Measurements from ENCODE around the gene FAM219A. TPM values are rescaled to one million over a fixed set of nuclear protein-coding genes. Genes with fewer than 3 reads are reported as not detected.
"Not testable (repeated sequence)": the region's sequence is repeated elsewhere in the genome, so short reads cannot be mapped to it uniquely, and the experiment has no call there.

The FAM219A gene
- total RNA-seq, 1 donor from 2014 or later, result 16.5 TPM

- Mint-ChIP-seq H3K9me3 (no peaks in the 10 kb centered on the region), H3K27ac (no peak overlapping the region), H3K36me3 (ENCODE audit: low read depth) (no peaks in the 10 kb centered on the region), H3K4me1 (ENCODE audit: low read depth) (peaks cover 4% of the 10 kb centered on the region), H3K4me3 (no peak overlapping the region), H3K27me3 (ENCODE audit: insufficient read depth) (peaks cover 9% of the 10 kb centered on the region)
- intact Hi-C loops (cut with micrococcal nuclease), result no loop called here
- DNase-seq (ENCODE audit: low spot score), result no peak
These were observed 40.2 kb upstream of the FAM219A start for GRCh38 chr9:34498553-34498952.

- H3K27ac Mint-ChIP-seq, result no peak overlapping the region
- H3K36me3 Mint-ChIP-seq (ENCODE audit: low read depth), result no peaks in the 10 kb centered on the region
- no peak overlapping the region for H3K4me3 Mint-ChIP-seq
- DNase-seq (ENCODE audit: low spot score), result no peak
- H3K4me1 Mint-ChIP-seq (ENCODE audit: low read depth), result peaks cover 4% of the 10 kb centered on the region
- H3K27me3 Mint-ChIP-seq (ENCODE audit: insufficient read depth), result peaks cover 9% of the 10 kb centered on the region
- no peaks in the 10 kb centered on the region for H3K9me3 Mint-ChIP-seq
- intact Hi-C loops (cut with micrococcal nuclease), result no loop called here
These were observed 37.9 kb upstream of the FAM219A start for GRCh38 chr9:34496149-34496712.

- DNase-seq (ENCODE audit: low spot score), result peak; percentile 8
- H3K36me3 Mint-ChIP-seq (ENCODE audit: low read depth), result no peaks in the 10 kb centered on the region
- H3K27ac Mint-ChIP-seq, result no peak overlapping the region
- intact Hi-C loops (cut with micrococcal nuclease), result no loop called here
- H3K9me3 Mint-ChIP-seq, result no peaks in the 10 kb centered on the region
- H3K27me3 Mint-ChIP-seq (ENCODE audit: insufficient read depth), result peaks cover 3% of the 10 kb centered on the region
- H3K4me1 Mint-ChIP-seq (ENCODE audit: low read depth), result no peaks in the 10 kb centered on the region
- H3K4me3 Mint-ChIP-seq, result no peak overlapping the region
These were observed 35.7 kb upstream of the FAM219A start for GRCh38 chr9:34493972-34494535.

GRCh38 chr9:34492051-34492450 is 33.7 kb upstream of the FAM219A start:
- Mint-ChIP-seq H3K27ac (no peak overlapping the region), H3K27me3 (ENCODE audit: insufficient read depth) (peaks cover 3% of the 10 kb centered on the region), H3K4me3 (no peak overlapping the region), H3K36me3 (ENCODE audit: low read depth) (no peaks in the 10 kb centered on the region), H3K4me1 (ENCODE audit: low read depth) (no peaks in the 10 kb centered on the region), H3K9me3 (no peaks in the 10 kb centered on the region)
- intact Hi-C loops (cut with micrococcal nuclease), result no loop called here
- DNase-seq (ENCODE audit: low spot score), result no peak

GRCh38 chr9:34491596-34491995 is 33.2 kb upstream of the FAM219A start:
- Mint-ChIP-seq H3K9me3 (no peaks in the 10 kb centered on the region), H3K27ac (no peak overlapping the region), H3K4me1 (ENCODE audit: low read depth) (peaks cover 3% of the 10 kb centered on the region), H3K27me3 (ENCODE audit: insufficient read depth) (peaks cover 3% of the 10 kb centered on the region), H3K4me3 (no peak overlapping the region), H3K36me3 (ENCODE audit: low read depth) (no peaks in the 10 kb centered on the region)
- DNase-seq (ENCODE audit: low spot score), result no peak
- intact Hi-C loops (cut with micrococcal nuclease), result no loop called here

GRCh38 chr9:34490760-34491159 is 32.4 kb upstream of the FAM219A start:
- Mint-ChIP-seq H3K4me3 (no peak overlapping the region), H3K36me3 (ENCODE audit: low read depth) (no peaks in the 10 kb centered on the region), H3K27me3 (ENCODE audit: insufficient read depth) (peaks cover 4% of the 10 kb centered on the region), H3K27ac (no peak overlapping the region), H3K4me1 (ENCODE audit: low read depth) (peaks cover 4% of the 10 kb centered on the region), H3K9me3 (no peaks in the 10 kb centered on the region)
- intact Hi-C loops (cut with micrococcal nuclease), result no loop called here
- DNase-seq (ENCODE audit: low spot score), result no peak

GRCh38 chr9:34490360-34490759 is 32.0 kb upstream of the FAM219A start:
- Mint-ChIP-seq H3K4me1 (ENCODE audit: low read depth) (peaks cover 4% of the 10 kb centered on the region), H3K4me3 (no peak overlapping the region), H3K27ac (no peak overlapping the region), H3K9me3 (no peaks in the 10 kb centered on the region), H3K36me3 (ENCODE audit: low read depth) (no peaks in the 10 kb centered on the region), H3K27me3 (ENCODE audit: insufficient read depth) (peaks cover 4% of the 10 kb centered on the region)
- intact Hi-C loops (cut with micrococcal nuclease), result no loop called here
- DNase-seq (ENCODE audit: low spot score), result no peak

GRCh38 chr9:34486572-34486971 is 28.2 kb upstream of the FAM219A start:
- H3K4me1 Mint-ChIP-seq (ENCODE audit: low read depth), result peaks cover 4% of the 10 kb centered on the region
- no peaks in the 10 kb centered on the region for H3K9me3 Mint-ChIP-seq
- H3K27ac Mint-ChIP-seq, result no peak overlapping the region
- no peaks in the 10 kb centered on the region for H3K36me3 Mint-ChIP-seq (ENCODE audit: low read depth)
- peaks cover 5% of the 10 kb centered on the region for H3K27me3 Mint-ChIP-seq (ENCODE audit: insufficient read depth)
- H3K4me3 Mint-ChIP-seq, result no peak overlapping the region
- intact Hi-C loops (cut with micrococcal nuclease), result no loop called here
- no peak for DNase-seq (ENCODE audit: low spot score)

- Mint-ChIP-seq H3K27ac (no peak overlapping the region), H3K9me3 (no peaks in the 10 kb centered on the region), H3K27me3 (ENCODE audit: insufficient read depth) (peaks cover 6% of the 10 kb centered on the region), H3K4me1 (ENCODE audit: low read depth) (peaks cover 4% of the 10 kb centered on the region), H3K36me3 (ENCODE audit: low read depth) (no peaks in the 10 kb centered on the region), H3K4me3 (no peak overlapping the region)
- intact Hi-C loops (cut with micrococcal nuclease), result no loop called here
- no peak for DNase-seq (ENCODE audit: low spot score)
These were observed 27.5 kb upstream of the FAM219A start for GRCh38 chr9:34485822-34486221.

- H3K27me3 Mint-ChIP-seq (ENCODE audit: insufficient read depth), result peaks cover 3% of the 10 kb centered on the region
- intact Hi-C loops (cut with micrococcal nuclease), result no loop called here
- no peaks in the 10 kb centered on the region for H3K36me3 Mint-ChIP-seq (ENCODE audit: low read depth)
- no peak overlapping the region for H3K27ac Mint-ChIP-seq
- no peak for DNase-seq (ENCODE audit: low spot score)
- H3K4me1 Mint-ChIP-seq (ENCODE audit: low read depth), result peaks cover 4% of the 10 kb centered on the region
- no peak overlapping the region for H3K4me3 Mint-ChIP-seq
- H3K9me3 Mint-ChIP-seq, result no peaks in the 10 kb centered on the region
These were observed 26.3 kb upstream of the FAM219A start for GRCh38 chr9:34484678-34485077.

- H3K27ac Mint-ChIP-seq; intact Hi-C loops (cut with micrococcal nuclease): not testable (repeated sequence)
These were observed 24.4 kb upstream of the FAM219A start for GRCh38 chr9:34482746-34483145.

GRCh38 chr9:34481620-34482019 is 23.2 kb upstream of the FAM219A start:
- intact Hi-C loops (cut with micrococcal nuclease); H3K4me1 Mint-ChIP-seq (ENCODE audit: low read depth); H3K9me3 Mint-ChIP-seq; DNase-seq (ENCODE audit: low spot score); H3K27me3 Mint-ChIP-seq (ENCODE audit: insufficient read depth); H3K4me3 Mint-ChIP-seq; H3K27ac Mint-ChIP-seq; H3K36me3 Mint-ChIP-seq (ENCODE audit: low read depth): not testable (repeated sequence)

More at GRCh38 chr9:34482746-34483145, 24.4 kb upstream of the FAM219A start:
- H3K36me3 Mint-ChIP-seq (ENCODE audit: low read depth); DNase-seq (ENCODE audit: low spot score); H3K9me3 Mint-ChIP-seq; H3K4me3 Mint-ChIP-seq; H3K27me3 Mint-ChIP-seq (ENCODE audit: insufficient read depth); H3K4me1 Mint-ChIP-seq (ENCODE audit: low read depth): not testable (repeated sequence)

- Mint-ChIP-seq H3K9me3 (no peaks in the 10 kb centered on the region), H3K27ac (no peak overlapping the region), H3K27me3 (ENCODE audit: insufficient read depth) (peaks cover 4% of the 10 kb centered on the region), H3K36me3 (ENCODE audit: low read depth) (no peaks in the 10 kb centered on the region), H3K4me3 (no peak overlapping the region), H3K4me1 (ENCODE audit: low read depth) (no peaks in the 10 kb centered on the region)
- intact Hi-C loops (cut with micrococcal nuclease), result no loop called here
- no peak for DNase-seq (ENCODE audit: low spot score)
These were observed 21.1 kb upstream of the FAM219A start for GRCh38 chr9:34479431-34479866.

- Mint-ChIP-seq H3K4me3 (no peak overlapping the region), H3K9me3 (no peaks in the 10 kb centered on the region), H3K4me1 (ENCODE audit: low read depth) (no peaks in the 10 kb centered on the region), H3K27me3 (ENCODE audit: insufficient read depth) (peaks cover 4% of the 10 kb centered on the region), H3K36me3 (ENCODE audit: low read depth) (no peaks in the 10 kb centered on the region), H3K27ac (no peak overlapping the region)
- intact Hi-C loops (cut with micrococcal nuclease), result no loop called here
- DNase-seq (ENCODE audit: low spot score), result no peak
These were observed 19.2 kb upstream of the FAM219A start for GRCh38 chr9:34477541-34477940.

Measured in activated T-helper 1 cell treated with anti-CD3 and anti-CD28 coated beads, Interleukin-12 subunit alpha, Interleukin-12 subunit beta, Interleukin-2, Interleukin-4 antibody, amounts not matched to agents 30 ng/mL and 10 ng/mL and 1 ng/mL, durations not matched to agents 14 hours and 24 hours and 36 hours (primary cell).